H1 (cell line): ENCODE data around the gene NUB1. TPM values are rescaled to one million over a fixed set of nuclear protein-coding genes. Genes with fewer than 3 reads are reported as not detected.

Experiments
- CTCF ChIA-PET: fragments of 300-600 bp; sonication (Branson Sonifier 250); formaldehyde crosslinking; loops from one replicate; lab custom pipeline; 2021; ENCODE audit not compliant: partially characterized antibody; lab: Charles Lee
- POLR2A ChIA-PET: fragments of 300-600 bp; sonication (Branson Sonifier 250); formaldehyde crosslinking; loops from one replicate; lab custom pipeline; 2021; ENCODE audit warnings: inconsistent platforms; ENCODE audit not compliant: partially characterized antibody; lab: Charles Lee
- DNase-seq, 2 experiments: peaks; one replicate each; pipeline versions ENCODE4 v3.0.0 to v3.0.0-alpha.2; 2010 to 2022; ENCODE audit warnings: low spot score in 2 of 2, low read depth in 1 of 2, mixed read lengths in 1 of 2
- FAIRE-seq: peaks from 2 replicates; lab custom pipeline; 2011; peaks lifted over from hg19 to GRCh38; lab: Jason Lieb, UNC
- H2AFZ ChIP-seq: 2 replicates; pipeline ENCODE4 v1.8.1; 2012; ENCODE audit warnings: low read length, inconsistent platforms
- H2AK5ac ChIP-seq: 2 replicates; pipeline ENCODE4 v1.6.1; 2013; ENCODE audit warnings: low read depth, low read length
- H2BK120ac ChIP-seq: replicated peaks from 2 replicates; pipeline ENCODE3; 2013; ENCODE audit warnings: low read depth, low read length, inconsistent platforms
- H2BK12ac ChIP-seq: 2 replicates; pipeline ENCODE4 v1.6.1; 2013; ENCODE audit warnings: low read depth, low read length
- H2BK15ac ChIP-seq: 2 replicates; pipeline ENCODE4 v1.6.1; 2013; ENCODE audit warnings: low read length
- H2BK20ac ChIP-seq: 2 replicates; pipeline ENCODE4 v1.6.1; 2013; ENCODE audit warnings: low read length
- H2BK5ac ChIP-seq: 2 replicates; pipeline ENCODE4 v1.6.1; 2013; ENCODE audit warnings: low read depth, low read length
- H3K14ac ChIP-seq: 2 replicates; pipeline ENCODE4 v1.6.1; 2013; ENCODE audit warnings: inconsistent platforms; ENCODE audit not compliant: insufficient read length
- H3K18ac ChIP-seq: 2 replicates; pipeline ENCODE4 v1.6.1; 2013; ENCODE audit warnings: low read length; ENCODE audit errors: extremely low read depth
- H3K23ac ChIP-seq: 2 replicates; pipeline ENCODE4 v1.6.1; 2013; ENCODE audit warnings: inconsistent platforms; ENCODE audit not compliant: insufficient read length
- H3K23me2 ChIP-seq: 2 replicates; pipeline ENCODE4 v1.6.1; 2013; ENCODE audit warnings: low read depth, low read length
- H3K27ac ChIP-seq: 2 replicates; pipeline ENCODE4 v1.6.1; 2011; ENCODE audit warnings: low read depth, low read length, inconsistent platforms
- H3K27me3 ChIP-seq, 4 experiments: replicated peaks in 1 of 4; 1 replicate in 1 of 4; 2 replicates in 3 of 4; pipeline versions ENCODE4 v1.6.1 to v1.8.1; 2011 to 2013; ENCODE audit warnings: low read length in 3 of 4, mild to moderate bottlenecking in 3 of 4, inconsistent platforms in 2 of 4, mixed read lengths in 2 of 4, moderate library complexity in 1 of 4; ENCODE audit not compliant: control insufficient read depth in 3 of 4, insufficient read depth in 3 of 4; ENCODE audit errors: extremely low read depth in 1 of 4
- H3K36me3 ChIP-seq, 4 experiments: 2 replicates each; pipeline versions ENCODE4 v1.6.1 to v1.8.1; 2011 to 2013; ENCODE audit warnings: mild to moderate bottlenecking in 4 of 4, low read length in 3 of 4, moderate library complexity in 2 of 4, control low read depth in 1 of 4, inconsistent platforms in 1 of 4; ENCODE audit not compliant: insufficient read depth in 4 of 4, control insufficient read depth in 2 of 4
- H3K4ac ChIP-seq: replicated peaks from 2 replicates; pipeline ENCODE3; 2013; ENCODE audit warnings: low read length, low read depth, mixed read lengths, inconsistent platforms; ENCODE audit not compliant: insufficient read length
- H3K4me1 ChIP-seq, 4 experiments: replicated peaks in 1 of 4; 1 replicate in 1 of 4; 2 replicates in 3 of 4; pipeline versions ENCODE4 v1.6.1 to v1.8.1; 2011 to 2013; ENCODE audit warnings: low read length in 3 of 4, inconsistent platforms in 2 of 4, mixed read lengths in 1 of 4; ENCODE audit not compliant: insufficient read depth in 4 of 4, control insufficient read depth in 3 of 4
- H3K4me2 ChIP-seq, 2 experiments: 2 replicates each; pipeline versions ENCODE4 v1.6.1 to v1.8.1; 2011 to 2013; ENCODE audit warnings: low read depth in 2 of 2, low read length in 2 of 2, control low read depth in 1 of 2, inconsistent platforms in 1 of 2, mild to moderate bottlenecking in 1 of 2; ENCODE audit not compliant: insufficient read depth in 1 of 2
- H3K4me3 ChIP-seq, 4 experiments: fragments of 200-600, 300-600 bp in 1 of 4; sonication (generic), shearing (Covaris generic), sonication (Bioruptor Twin) in 1 of 4; 2 replicates each; pipeline versions ENCODE4 v1.5.1 to v1.8.1; 2011 to 2016; ENCODE audit warnings: low read length in 4 of 4, low read depth in 3 of 4, control low read depth in 2 of 4, inconsistent platforms in 2 of 4, mild to moderate bottlenecking in 2 of 4, mixed read lengths in 1 of 4, moderate library complexity in 1 of 4; ENCODE audit not compliant: insufficient read depth in 2 of 4; ENCODE audit errors: extremely low read depth in 1 of 4
- H3K56ac ChIP-seq: replicated peaks from 2 replicates; pipeline ENCODE3; 2013; ENCODE audit warnings: low read depth, mild to moderate bottlenecking, mixed read lengths, low read length, inconsistent platforms; ENCODE audit not compliant: insufficient read length
- H3K79me1 ChIP-seq: 2 replicates; pipeline ENCODE4 v1.6.1; 2013; ENCODE audit warnings: low read depth, low read length, control low read depth
- H3K79me2 ChIP-seq, 2 experiments: 2 replicates each; pipeline versions ENCODE4 v1.6.1 to v1.8.1; 2012 to 2013; ENCODE audit warnings: low read length in 2 of 2, mild to moderate bottlenecking in 2 of 2, inconsistent platforms in 1 of 2; ENCODE audit not compliant: insufficient read depth in 2 of 2, control insufficient read depth in 1 of 2
- H3K9ac ChIP-seq, 4 experiments: replicated peaks in 1 of 4; 1 replicate in 1 of 4; 2 replicates in 3 of 4; pipeline versions ENCODE4 v1.6.1 to v1.8.1; 2011 to 2013; ENCODE audit warnings: low read depth in 3 of 4, low read length in 3 of 4, control low read depth in 2 of 4, mild to moderate bottlenecking in 2 of 4, moderate library complexity in 2 of 4, inconsistent platforms in 1 of 4; ENCODE audit errors: extremely low read depth in 1 of 4
- H3K9me3 ChIP-seq, 2 experiments: 2 replicates each; pipeline versions ENCODE4 v1.6.1 to v1.8.1; 2012 to 2013; ENCODE audit warnings: mild to moderate bottlenecking in 2 of 2, moderate library complexity in 2 of 2, control low read depth in 1 of 2, inconsistent platforms in 1 of 2, low read depth in 1 of 2, low read length in 1 of 2, mixed read lengths in 1 of 2; ENCODE audit not compliant: insufficient read depth in 2 of 2
- H4K20me1 ChIP-seq, 2 experiments: replicated peaks in 1 of 2; 2 replicates each; pipeline versions ENCODE3 to v1.8.1; 2011 to 2013; ENCODE audit warnings: inconsistent platforms in 2 of 2, low read length in 2 of 2, mild to moderate bottlenecking in 1 of 2; ENCODE audit not compliant: insufficient read depth in 2 of 2, control insufficient read depth in 1 of 2
- H4K5ac ChIP-seq: 2 replicates; pipeline ENCODE4 v1.6.1; 2013; ENCODE audit warnings: low read length, low read depth, mixed read lengths, inconsistent platforms; ENCODE audit not compliant: insufficient read length
- H4K8ac ChIP-seq: 2 replicates; pipeline ENCODE4 v1.8.0; 2013; ENCODE audit warnings: mild to moderate bottlenecking, moderate library complexity, low read length, inconsistent platforms; ENCODE audit not compliant: insufficient read depth; ENCODE audit errors: extremely low read depth
- H4K91ac ChIP-seq: replicated peaks from 2 replicates; pipeline ENCODE3; 2013; ENCODE audit warnings: low read length, mixed read lengths, inconsistent platforms; ENCODE audit not compliant: insufficient read length
- CBX8 ChIP-seq: fragments of 300-800, 300-1000 bp; sonication (generic); IDR thresholded peaks from 2 replicates; pipeline ENCODE4 v1.7.1; 2016; ENCODE audit warnings: low read depth, low read length, borderline replicate concordance
- E2F6 ChIP-seq: IDR thresholded peaks from 2 replicates; pipeline ENCODE4 v1.6.1; 2012; ENCODE audit warnings: inconsistent platforms
- TAF1 ChIP-seq: IDR thresholded peaks from 2 replicates; pipeline ENCODE4 v1.6.1; 2011; ENCODE audit warnings: mild to moderate bottlenecking, low read depth, low read length
- WGBS, 2 experiments: shearing (Covaris generic) in 1 of 2; methylation state at CpG; one replicate each; pipeline versions ENCODE4 v1.1.6 to v1.1.7; 2013 to 2015; ENCODE audit warnings: low lambda C conversion rate in 2 of 2, mixed read lengths in 2 of 2, inconsistent platforms in 1 of 2, low coverage in 1 of 2, missing lambda C conversion rate in 1 of 2; ENCODE audit not compliant: insufficient replicate concordance in 2 of 2, insufficient coverage in 1 of 2, insufficient read length in 1 of 2; ENCODE audit errors: extremely low coverage in 1 of 2, missing lambda C conversion rate in 1 of 2; 5-methylcytosine and 5-hydroxymethylcytosine counted together
- polyA plus RNA-seq, 7 experiments: library from polyadenylated mRNA; depleted of rRNA in 3 of 7; stranded (reverse) in 5 of 7; unstranded in 2 of 7; fragments of >200 nt in 5 of 7; fragments of 200-250 nt in 2 of 7; gene quantifications; 1 replicate in 5 of 7; 2 replicates in 1 of 7; 4 replicates in 1 of 7; pipeline versions ENCODE4 v1.2.1 to v1.2.3, GENCODE V29; 2011 to 2013; ENCODE audit warnings: missing spikeins in 2 of 7, mixed read lengths in 2 of 7
- total RNA-seq: library from RNA; stranded (reverse); fragmentation: NEBNext Ultra II Directional; extraction: Animal tissue kit (Norgen Biotek cat#: 25700); gene quantifications from 2 replicates; pipeline ENCODE4 v1.2.1, GENCODE V29; 2021

NUB1 gene
- total and polyA plus RNA-seq, 2 of the 8 experiments (the other 6 are each of a cell fraction or from before 2014, with no cell fraction given): 22.1 to 43.5 TPM

GRCh38 chr7:151394076-151395035, 52.7 kb downstream of the NUB1 start:
- Histone ChIP-seq H3K27me3 (no peaks in the 10 kb centered on the region), H3K9ac (no peak overlapping the region), H3K79me1 (no peaks in the 10 kb centered on the region), H3K9me3 (no peaks in the 10 kb centered on the region), H3K18ac (0 out of 2 replicates have a peak overlapping the region, but pooled peaks have one; percentile 28), H4K8ac (no peak overlapping the region), H2AK5ac (peak overlapping the region; percentile 65; the same call in 1 of the 2 replicates), H2BK120ac (no peak overlapping the region), H4K91ac (no peak overlapping the region), H2AFZ (no peak overlapping the region), H3K4ac (no peak overlapping the region), H4K5ac (no peak overlapping the region), H2BK12ac (0 out of 2 replicates have a peak overlapping the region, but pooled peaks have one; percentile 50), H2BK20ac (no peak overlapping the region), H3K4me2 (no peak overlapping the region), H3K79me2 (no peaks in the 10 kb centered on the region), H3K23me2 (peaks cover 7% of the 10 kb centered on the region; the same call in 1 of the 2 replicates), H3K4me3 (no peak overlapping the region), H3K4me1 (peaks cover 0 to 13% (median 4%) of the 10 kb centered on the region in 4 experiments; a peak in 6 of 7 replicates), H2BK15ac (no peak overlapping the region; the same call in 1 of the 2 replicates), H2BK5ac (no peak overlapping the region), H3K14ac (no peak overlapping the region), H3K23ac (no peak overlapping the region), H3K56ac (no peak overlapping the region), H4K20me1 (peaks cover 0 to 5% of the 10 kb centered on the region in 2 experiments), H3K27ac (no peak overlapping the region), H3K36me3 (peaks cover 0 to 7% (median 1%) of the 10 kb centered on the region in 4 experiments; a peak in 2 of 8 replicates)
- 91% methylated on average over 34 of the region's 35 CpGs; no CpG with 5 or more reads in 1 of the 2 experiments for WGBS, 2 experiments
- ChIA-PET POLR2A (no interaction called here), CTCF (interaction anchor here (0.7 to 3.8 kb wide), 5 partner anchors 14 to 114 kb away, joined by 4 to 10 read pairs (median 4); no protein-coding TSS in a partner anchor)
- FAIRE-seq (no peak), DNase-seq (no peak)
- TF ChIP-seq CBX8 (no peak), TAF1 (no peak), E2F6 (no peak)
